K562 (cell line): ENCODE data around the gene SHBG. TPM values are rescaled to one million over a fixed set of nuclear protein-coding genes. Genes with fewer than 3 reads are reported as not detected.

Experiments used
- DACH1 ChIP-seq: fragments of 450-650 bp; IDR thresholded peaks from 2 replicates; pipeline ENCODE4 v1.6.1; 2018; ENCODE audit not compliant: partially characterized antibody
- EGR1 ChIP-seq: fragments of 450-650 bp; conservative IDR thresholded peaks from 2 replicates; pipeline ENCODE4 v1.6.1; 2017; ENCODE audit warnings: mild to moderate bottlenecking
- EZH2 ChIP-seq: IDR thresholded peaks from 2 replicates; pipeline ENCODE4 v1.6.1; 2012; ENCODE audit warnings: low read depth, mild to moderate bottlenecking, inconsistent platforms, low read length, borderline replicate concordance
- FIP1L1 ChIP-seq: fragments of 200-400 bp; formaldehyde crosslinking; IDR thresholded peaks from 2 replicates; pipeline ENCODE4 v1.6.1; 2018; ENCODE audit warnings: mild to moderate bottlenecking, low read depth, low read length; ENCODE audit not compliant: poor library complexity, severe bottlenecking
- GTF2A2 ChIP-seq: IDR thresholded peaks from 2 replicates; pipeline ENCODE4 v1.6.1; 2016; ENCODE audit warnings: mild to moderate bottlenecking, missing genetic modification characterization, missing compliant biosample characterization
- JUND ChIP-seq, 2 experiments: IDR thresholded peaks; 2 replicates in 1 of 2; 3 replicates in 1 of 2; pipeline ENCODE4 v1.6.1; 2011; ENCODE audit warnings: borderline replicate concordance in 2 of 2, low read depth in 2 of 2, low read length in 2 of 2, improper control_type of control experiment in 1 of 2, missing biosample characterization in 1 of 2, missing genetic modification characterization in 1 of 2, missing genetic modification reagents in 1 of 2
- MAZ ChIP-seq, 2 experiments: fragments of 450-650 bp in 1 of 2; sonication (generic) in 1 of 2; formaldehyde crosslinking; IDR thresholded peaks in 1 of 2; conservative IDR thresholded peaks in 1 of 2; 2 replicates each; pipeline versions ENCODE4 v1.4.0 to v1.5.0; 2020; ENCODE audit warnings: mild to moderate bottlenecking in 1 of 2, missing genetic modification reagents in 1 of 2
- MCM2 ChIP-seq: fragments of 450-650 bp; IDR thresholded peaks from 2 replicates; pipeline ENCODE4 v1.6.1; 2017; ENCODE audit warnings: low read depth, mild to moderate bottlenecking
- POLR2A ChIP-seq: fragments of 450-650 bp; conservative IDR thresholded peaks from 2 replicates; pipeline ENCODE4 v1.6.1; 2016
- POLR2G ChIP-seq: fragments of 200-400 bp; formaldehyde crosslinking; IDR thresholded peaks from 2 replicates; pipeline ENCODE4 v1.6.1; 2017; ENCODE audit warnings: low read depth, mild to moderate bottlenecking, antibody characterized with exemption, low read length, moderate library complexity
- SAP30 ChIP-seq: fragments of 200-600 bp; sonication (generic); IDR thresholded peaks from 2 replicates; pipeline ENCODE4 v1.6.1; 2012; ENCODE audit warnings: borderline replicate concordance, low read depth, mild to moderate bottlenecking, moderate library complexity, low read length, control low read depth, inconsistent platforms; ENCODE audit not compliant: insufficient read depth, poor library complexity, severe bottlenecking
- SP1 ChIP-seq: sonication (generic); formaldehyde crosslinking; IDR thresholded peaks from 2 replicates; pipeline ENCODE4 v1.8.1; 2022; ENCODE audit warnings: mild to moderate bottlenecking, missing genetic modification reagents
- ZNF253 ChIP-seq: fragments of 250-450 bp; sonication (Bioruptor Pico); conservative IDR thresholded peaks from 2 replicates; pipeline ENCODE4 v1.6.1; 2021; ENCODE audit warnings: mild to moderate bottlenecking
- ZNF551 ChIP-seq: fragments of 250-450 bp; sonication (Bioruptor Pico); IDR thresholded peaks from 2 replicates; pipeline ENCODE4 v1.5.0; 2021; ENCODE audit warnings: mild to moderate bottlenecking, moderate library complexity
- polyA plus RNA-seq, 8 experiments: library from polyadenylated mRNA; depleted of rRNA in 4 of 8; stranded (reverse) in 5 of 8; unstranded in 3 of 8; fragments of >200 nt; fragmentation: Nextera tagmentation in 2 of 8; fragmentation: Illumina TruSeq in 1 of 8; extraction: Ambion mirVana in 2 of 8; extraction: Trizol in 1 of 8; gene quantifications; 2 replicates each; pipeline versions ENCODE4 v1.2.1 to v1.2.3, GENCODE V29; 2011 to 2014; ENCODE audit warnings: inconsistent platforms in 1 of 8, missing spikeins in 1 of 8
- total RNA-seq, 7 experiments: library from RNA; depleted of rRNA in 6 of 7; stranded (reverse); fragments of >200 nt in 6 of 7; fragmentation: Illumina TruSeq in 2 of 7; extraction: Trizol in 2 of 7; gene quantifications; 2 replicates each; pipeline versions ENCODE4 v1.2.1 to v1.2.3, GENCODE V29; 2011 to 2021; ENCODE audit warnings: low replicate concordance in 1 of 7
- TF ChIP-seq, protein P1 (sequence below): sonication (generic); formaldehyde crosslinking; IDR thresholded peaks from 2 replicates; pipeline ENCODE4 v1.8.0; 2022; ENCODE audit warnings: mild to moderate bottlenecking, missing genetic modification reagents
- TF ChIP-seq, protein P2 (sequence below): fragments of 150-350 bp; IDR thresholded peaks from 2 replicates; pipeline ENCODE4 v1.6.1; 2014; ENCODE audit warnings: low read depth, mild to moderate bottlenecking, low read length, borderline replicate concordance
- TF ChIP-seq, protein P3 (sequence below): fragments of 450-650 bp; conservative IDR thresholded peaks from 2 replicates; pipeline ENCODE4 v1.6.1; 2016; ENCODE audit warnings: missing genetic modification characterization, low read depth, mild to moderate bottlenecking, control low read depth, missing compliant biosample characterization
- TF ChIP-seq, protein P4 (sequence below): sonication (generic); formaldehyde crosslinking; IDR thresholded peaks from 2 replicates; pipeline ENCODE4 v1.8.0; 2022; ENCODE audit warnings: missing genetic modification reagents, mild to moderate bottlenecking, borderline replicate concordance

SHBG gene
- total and polyA plus RNA-seq, 9 of the 15 experiments (the other 6 are each of a cell fraction or from before 2014, with no cell fraction given), result not detected

DNA sequence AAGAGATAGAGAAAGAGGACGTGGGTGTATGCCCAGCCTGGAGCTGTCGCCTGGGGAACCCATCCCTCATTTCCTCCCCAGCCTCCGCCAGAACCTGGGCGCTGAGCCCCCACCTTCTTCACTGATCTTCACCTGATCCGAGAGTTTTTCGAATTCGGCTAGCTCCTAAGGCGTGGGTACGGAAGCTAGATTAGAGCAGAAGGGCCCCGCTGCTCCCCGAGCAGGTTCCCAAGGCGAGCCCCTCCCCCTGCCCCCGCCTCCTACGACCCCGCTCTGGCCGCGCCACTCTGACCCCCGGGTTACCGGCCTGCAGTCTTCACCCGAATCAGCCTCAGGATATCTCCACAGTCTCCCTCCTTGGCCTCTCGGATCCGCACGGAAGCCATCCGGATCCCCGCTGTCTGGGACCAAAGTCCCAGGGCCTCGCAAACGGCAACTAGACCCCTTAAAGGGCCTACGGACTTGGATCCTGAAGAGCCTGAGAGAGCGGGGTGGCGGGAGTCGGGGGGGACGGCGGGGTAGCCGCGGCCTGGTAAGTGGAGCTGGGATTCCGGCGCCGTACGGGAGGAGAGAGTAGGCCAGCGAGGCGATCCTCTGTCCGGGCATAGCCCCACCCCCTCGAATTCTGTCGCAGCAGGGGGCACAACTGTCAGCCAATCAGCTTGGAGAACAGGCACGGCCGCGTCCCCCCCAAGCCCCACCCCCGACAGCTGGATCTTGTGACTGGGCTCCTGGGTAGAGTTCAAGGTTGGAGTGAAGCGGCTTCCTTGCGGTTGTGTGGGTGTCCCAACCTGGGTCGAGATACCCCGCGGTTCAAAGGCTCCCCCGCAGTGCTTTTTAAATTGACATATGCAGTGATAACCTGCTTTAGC, 2.4 kb upstream of the SHBG start, which contains the start of gene SAT2 (continued):
- TF ChIP-seq, protein P1, sequence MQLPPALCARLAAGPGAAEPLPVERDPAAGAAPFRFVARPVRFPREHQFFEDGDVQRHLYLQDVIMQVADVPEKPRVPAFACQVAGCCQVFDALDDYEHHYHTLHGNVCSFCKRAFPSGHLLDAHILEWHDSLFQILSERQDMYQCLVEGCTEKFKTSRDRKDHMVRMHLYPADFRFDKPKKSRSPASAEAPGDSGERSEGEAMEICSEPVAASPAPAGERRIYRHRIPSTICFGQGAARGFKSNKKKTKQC (CRISPR knock-in tag), result no peak
- TF ChIP-seq, protein P2, sequence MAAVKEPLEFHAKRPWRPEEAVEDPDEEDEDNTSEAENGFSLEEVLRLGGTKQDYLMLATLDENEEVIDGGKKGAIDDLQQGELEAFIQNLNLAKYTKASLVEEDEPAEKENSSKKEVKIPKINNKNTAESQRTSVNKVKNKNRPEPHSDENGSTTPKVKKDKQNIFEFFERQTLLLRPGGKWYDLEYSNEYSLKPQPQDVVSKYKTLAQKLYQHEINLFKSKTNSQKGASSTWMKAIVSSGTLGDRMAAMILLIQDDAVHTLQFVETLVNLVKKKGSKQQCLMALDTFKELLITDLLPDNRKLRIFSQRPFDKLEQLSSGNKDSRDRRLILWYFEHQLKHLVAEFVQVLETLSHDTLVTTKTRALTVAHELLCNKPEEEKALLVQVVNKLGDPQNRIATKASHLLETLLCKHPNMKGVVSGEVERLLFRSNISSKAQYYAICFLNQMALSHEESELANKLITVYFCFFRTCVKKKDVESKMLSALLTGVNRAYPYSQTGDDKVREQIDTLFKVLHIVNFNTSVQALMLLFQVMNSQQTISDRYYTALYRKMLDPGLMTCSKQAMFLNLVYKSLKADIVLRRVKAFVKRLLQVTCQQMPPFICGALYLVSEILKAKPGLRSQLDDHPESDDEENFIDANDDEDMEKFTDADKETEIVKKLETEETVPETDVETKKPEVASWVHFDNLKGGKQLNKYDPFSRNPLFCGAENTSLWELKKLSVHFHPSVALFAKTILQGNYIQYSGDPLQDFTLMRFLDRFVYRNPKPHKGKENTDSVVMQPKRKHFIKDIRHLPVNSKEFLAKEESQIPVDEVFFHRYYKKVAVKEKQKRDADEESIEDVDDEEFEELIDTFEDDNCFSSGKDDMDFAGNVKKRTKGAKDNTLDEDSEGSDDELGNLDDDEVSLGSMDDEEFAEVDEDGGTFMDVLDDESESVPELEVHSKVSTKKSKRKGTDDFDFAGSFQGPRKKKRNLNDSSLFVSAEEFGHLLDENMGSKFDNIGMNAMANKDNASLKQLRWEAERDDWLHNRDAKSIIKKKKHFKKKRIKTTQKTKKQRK, result no peak
- TF ChIP-seq JUND (IDR thresholded peaks at IDR 0.05; ENCODE audit: borderline replicate concordance, low read depth, low read length) (no peak), JUND (tag; IDR thresholded peaks at IDR 0.05; ENCODE audit: borderline replicate concordance, low read depth, low read length) (no peak), EZH2 (no peak), DACH1 (peak; percentile 16), GTF2A2 (tag) (no peak), MAZ (CRISPR knock-in tag; conservative IDR thresholded peaks at IDR 0.05 in 1 of 2, IDR thresholded peaks at IDR 0.05 in 1 of 2) (peak; percentile 20 to 42; a peak in 2 of 4 replicates), POLR2G (peak; percentile 69), SAP30 (no peak), SP1 (CRISPR knock-in tag) (no peak), ZNF253 (CRISPR knock-in tag) (no peak), MCM2 (no peak), POLR2A (peak; percentile 42; the same call in 1 of the 2 replicates), ZNF551 (CRISPR knock-in tag) (no peak), FIP1L1 (no peak), EGR1 (peak; percentile 95)
- TF ChIP-seq, protein P3, sequence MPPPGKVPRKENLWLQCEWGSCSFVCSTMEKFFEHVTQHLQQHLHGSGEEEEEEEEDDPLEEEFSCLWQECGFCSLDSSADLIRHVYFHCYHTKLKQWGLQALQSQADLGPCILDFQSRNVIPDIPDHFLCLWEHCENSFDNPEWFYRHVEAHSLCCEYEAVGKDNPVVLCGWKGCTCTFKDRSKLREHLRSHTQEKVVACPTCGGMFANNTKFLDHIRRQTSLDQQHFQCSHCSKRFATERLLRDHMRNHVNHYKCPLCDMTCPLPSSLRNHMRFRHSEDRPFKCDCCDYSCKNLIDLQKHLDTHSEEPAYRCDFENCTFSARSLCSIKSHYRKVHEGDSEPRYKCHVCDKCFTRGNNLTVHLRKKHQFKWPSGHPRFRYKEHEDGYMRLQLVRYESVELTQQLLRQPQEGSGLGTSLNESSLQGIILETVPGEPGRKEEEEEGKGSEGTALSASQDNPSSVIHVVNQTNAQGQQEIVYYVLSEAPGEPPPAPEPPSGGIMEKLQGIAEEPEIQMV (tag), result 0 out of 2 replicates have a peak, but pooled peaks have one; percentile 10
- TF ChIP-seq, protein P4, sequence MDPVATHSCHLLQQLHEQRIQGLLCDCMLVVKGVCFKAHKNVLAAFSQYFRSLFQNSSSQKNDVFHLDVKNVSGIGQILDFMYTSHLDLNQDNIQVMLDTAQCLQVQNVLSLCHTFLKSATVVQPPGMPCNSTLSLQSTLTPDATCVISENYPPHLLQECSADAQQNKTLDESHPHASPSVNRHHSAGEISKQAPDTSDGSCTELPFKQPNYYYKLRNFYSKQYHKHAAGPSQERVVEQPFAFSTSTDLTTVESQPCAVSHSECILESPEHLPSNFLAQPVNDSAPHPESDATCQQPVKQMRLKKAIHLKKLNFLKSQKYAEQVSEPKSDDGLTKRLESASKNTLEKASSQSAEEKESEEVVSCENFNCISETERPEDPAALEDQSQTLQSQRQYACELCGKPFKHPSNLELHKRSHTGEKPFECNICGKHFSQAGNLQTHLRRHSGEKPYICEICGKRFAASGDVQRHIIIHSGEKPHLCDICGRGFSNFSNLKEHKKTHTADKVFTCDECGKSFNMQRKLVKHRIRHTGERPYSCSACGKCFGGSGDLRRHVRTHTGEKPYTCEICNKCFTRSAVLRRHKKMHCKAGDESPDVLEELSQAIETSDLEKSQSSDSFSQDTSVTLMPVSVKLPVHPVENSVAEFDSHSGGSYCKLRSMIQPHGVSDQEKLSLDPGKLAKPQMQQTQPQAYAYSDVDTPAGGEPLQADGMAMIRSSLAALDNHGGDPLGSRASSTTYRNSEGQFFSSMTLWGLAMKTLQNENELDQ, result no peak
